GM18517 (cell line): ENCODE measurements around the gene WWOX.

Experiments
- ATAC-seq: cut with Tn5 transposase; IDR thresholded peaks from one replicate; pipeline ENCODE4 v1.9.1; 2021; ENCODE audit warnings: mild to moderate bottlenecking, moderate library complexity; ENCODE audit not compliant: unreplicated experiment

Gene WWOX

GRCh38 chr16:78220571-78220970, 121.1 kb downstream of the WWOX start:
- ATAC-seq: no peak

GRCh38 chr16:78221892-78222291, 122.4 kb downstream of the WWOX start:
- no peak for ATAC-seq

GRCh38 chr16:78224342-78224741, 124.9 kb downstream of the WWOX start:
- no peak for ATAC-seq

- ATAC-seq: no peak
These were observed 126.5 kb downstream of the WWOX start for GRCh38 chr16:78225919-78226318.

GRCh38 chr16:78227855-78228254, 128.4 kb downstream of the WWOX start:
- ATAC-seq: no peak

- no peak for ATAC-seq
These were observed 129.2 kb downstream of the WWOX start for GRCh38 chr16:78228704-78229103.

GRCh38 chr16:78230832-78231231, 131.4 kb downstream of the WWOX start:
- ATAC-seq: no peak

GRCh38 chr16:78235168-78235800, 135.8 kb downstream of the WWOX start:
- ATAC-seq: peak; percentile 93

GRCh38 chr16:78235876-78236275, 136.4 kb downstream of the WWOX start:
- no peak for ATAC-seq

- no peak for ATAC-seq
These were observed 138.4 kb downstream of the WWOX start for GRCh38 chr16:78237841-78238240.

- ATAC-seq: no peak
These were observed 141.2 kb downstream of the WWOX start for GRCh38 chr16:78240459-78241222.

GRCh38 chr16:78242239-78242630, 142.8 kb downstream of the WWOX start:
- no peak for ATAC-seq

GRCh38 chr16:78244131-78244895, 144.9 kb downstream of the WWOX start:
- no peak for ATAC-seq

GRCh38 chr16:78246559-78246958, 147.1 kb downstream of the WWOX start:
- no peak for ATAC-seq

GRCh38 chr16:78249056-78249455, 149.6 kb downstream of the WWOX start:
- no peak for ATAC-seq

- no peak for ATAC-seq
These were observed 150.4 kb downstream of the WWOX start for GRCh38 chr16:78249832-78250231.

GRCh38 chr16:78251115-78251514, 151.7 kb downstream of the WWOX start:
- ATAC-seq: no peak

- no peak for ATAC-seq
These were observed 153.3 kb downstream of the WWOX start for GRCh38 chr16:78252757-78253156.

GRCh38 chr16:78254841-78255240, 155.4 kb downstream of the WWOX start:
- no peak for ATAC-seq

- ATAC-seq: no peak
These were observed 157.4 kb downstream of the WWOX start for GRCh38 chr16:78256686-78257375.

GRCh38 chr16:78257376-78257728, 157.9 kb downstream of the WWOX start:
- no peak for ATAC-seq
